Measurements from ENCODE around the gene ZBTB20.

Gene ZBTB20

GRCh38 chr3:114721864-114722263, 425.2 kb downstream of the ZBTB20 start:
- TF ChIP-seq CTCF (IDR thresholded peaks at IDR 0.05; ENCODE audit: control insufficient read depth, insufficient read depth, low read depth, low read length, missing control alignments): no peak
- H3K4me3 ChIP-seq (ENCODE audit: control insufficient read depth, low read depth, low read length): no peak overlapping the region
- no peak for DNase-seq (ENCODE audit: low read depth)

DNA sequence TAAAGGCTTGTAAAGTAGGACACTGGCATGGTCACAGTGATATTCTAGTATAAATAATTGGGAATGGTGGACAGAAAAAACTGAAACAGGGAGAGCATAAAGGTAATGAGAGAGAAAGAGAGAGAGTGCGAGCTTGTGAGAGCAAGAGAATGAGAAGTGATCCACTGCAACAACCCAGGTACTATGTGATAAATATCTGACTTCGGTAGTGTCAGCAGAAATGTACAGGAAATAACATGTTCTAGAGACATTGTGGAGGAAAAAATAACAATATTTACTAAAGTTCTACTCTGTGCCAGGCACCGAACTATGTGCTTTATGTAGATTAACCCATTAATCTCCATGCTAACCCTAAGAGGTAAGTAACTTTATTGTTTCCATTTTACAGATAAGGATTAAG, 425.9 kb downstream of the ZBTB20 start:
- H3K4me3 ChIP-seq (ENCODE audit: control insufficient read depth, low read depth, low read length): no peak overlapping the region
- no peak for DNase-seq (ENCODE audit: low read depth)
- TF ChIP-seq CTCF (IDR thresholded peaks at IDR 0.05; ENCODE audit: control insufficient read depth, insufficient read depth, low read depth, low read length, missing control alignments): no peak

DNA sequence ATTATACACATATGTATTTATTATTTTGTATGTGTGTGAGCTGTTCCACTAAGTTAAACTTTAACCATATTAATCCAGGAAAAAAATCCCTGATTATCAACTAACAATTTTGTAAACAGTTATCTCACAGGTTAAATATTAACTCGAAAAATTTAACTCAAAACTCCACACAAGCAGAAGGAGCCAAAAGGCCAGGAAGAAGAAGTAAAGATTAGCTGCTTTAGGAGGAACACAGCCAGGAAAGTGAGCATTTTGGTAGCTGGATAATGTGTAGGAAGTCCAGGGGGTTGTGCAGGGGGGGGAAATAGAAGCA, 428.2 kb downstream of the ZBTB20 start:
- no peak for TF ChIP-seq CTCF (IDR thresholded peaks at IDR 0.05; ENCODE audit: control insufficient read depth, insufficient read depth, low read depth, low read length, missing control alignments)
- no peak overlapping the region for H3K4me3 ChIP-seq (ENCODE audit: control insufficient read depth, low read depth, low read length)
- no peak for DNase-seq (ENCODE audit: low read depth)

- no peak overlapping the region for H3K4me3 ChIP-seq (ENCODE audit: control insufficient read depth, low read depth, low read length)
- no peak for DNase-seq (ENCODE audit: low read depth)
- no peak for TF ChIP-seq CTCF (IDR thresholded peaks at IDR 0.05; ENCODE audit: control insufficient read depth, insufficient read depth, low read depth, low read length, missing control alignments)
Measured at GRCh38 chr3:114718071-114718897, 428.8 kb downstream of the ZBTB20 start.

- no peak for TF ChIP-seq CTCF (IDR thresholded peaks at IDR 0.05; ENCODE audit: control insufficient read depth, insufficient read depth, low read depth, low read length, missing control alignments)
- DNase-seq (ENCODE audit: low read depth): no peak
Measured at GRCh38 chr3:114716916-114717315, 430.2 kb downstream of the ZBTB20 start.

DNA sequence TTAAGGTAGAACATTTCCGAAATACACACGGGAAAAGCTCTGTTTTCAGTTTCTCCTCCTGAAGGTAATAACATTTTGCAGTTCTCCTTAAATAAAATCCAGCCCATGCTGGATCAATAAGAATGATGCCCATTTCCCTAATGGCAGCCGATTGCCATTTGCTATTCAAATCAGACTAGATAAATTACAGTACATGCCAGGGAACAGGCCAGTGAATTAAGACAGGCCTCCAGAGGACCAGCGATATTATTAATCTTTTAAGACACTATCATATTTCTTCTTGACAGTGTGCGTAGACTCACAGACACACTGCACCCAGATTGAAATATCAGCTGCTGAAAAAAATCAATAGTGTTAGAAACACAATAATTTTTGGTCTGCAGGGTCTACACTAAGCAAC, 431.0 kb downstream of the ZBTB20 start:
- DNase-seq (ENCODE audit: low read depth): no peak
- TF ChIP-seq CTCF (IDR thresholded peaks at IDR 0.05; ENCODE audit: control insufficient read depth, insufficient read depth, low read depth, low read length, missing control alignments): no peak
- H3K4me3 ChIP-seq (ENCODE audit: control insufficient read depth, low read depth, low read length): no peak overlapping the region

More at GRCh38 chr3:114716916-114717315, 430.2 kb downstream of the ZBTB20 start:
- H3K4me3 ChIP-seq (ENCODE audit: control insufficient read depth, low read depth, low read length): no peak overlapping the region
